PC-9 (cell line): Measurements from ENCODE around the gene WASF1. TPM values are rescaled to one million over a fixed set of nuclear protein-coding genes. Genes with fewer than 3 reads are reported as not detected.

Experiments
- BruUV-seq: library from RNA; stranded (reverse); fragments of 400-500 nt; replicated peaks from 2 replicates; lab custom pipeline; 2021; lab: Mats Ljungman, UMichigan
- CTCF ChIA-PET: fragments of 300-600 bp; sonication (Branson Sonifier 250); formaldehyde crosslinking; loops from one replicate; lab custom pipeline; 2022; ENCODE audit warnings: antibody characterized with exemption; lab: Charles Lee
- POLR2A ChIA-PET: fragments of 300-600 bp; sonication (Branson Sonifier 250); formaldehyde crosslinking; loops from one replicate; lab custom pipeline; 2022; ENCODE audit warnings: antibody characterized with exemption; ENCODE audit not compliant: unreplicated experiment; lab: Charles Lee
- DNase-seq, 2 experiments: peaks; one replicate each; pipeline versions ENCODE4 v3.0.0 to v3.0.0-alpha.2; 2015 to 2022; ENCODE audit warnings: mixed read lengths in 1 of 2
- H2AFZ ChIP-seq: fragments of 200-600 bp; sonication (generic); 2 replicates; pipeline ENCODE4 v1.8.1; 2017; ENCODE audit warnings: antibody characterized with exemption
- H3F3A ChIP-seq: fragments of 200-600 bp; sonication (generic); 2 replicates; pipeline ENCODE4 v1.8.1; 2017; ENCODE audit warnings: antibody characterized with exemption, mild to moderate bottlenecking, low read depth; ENCODE audit not compliant: insufficient read depth
- H3K27ac ChIP-seq: fragments of 200-600 bp; sonication (generic); 2 replicates; pipeline ENCODE4 v1.6.1; 2016; ENCODE audit warnings: mixed run types
- H3K27me3 ChIP-seq: fragments of 200-600 bp; sonication (generic); 2 replicates; pipeline ENCODE4 v1.6.1; 2016; ENCODE audit warnings: low read depth, mixed run types; ENCODE audit not compliant: insufficient read depth
- H3K36me3 ChIP-seq: fragments of 200-600 bp; sonication (generic); 2 replicates; pipeline ENCODE4 v1.6.1; 2016; ENCODE audit warnings: low read depth, mixed run types
- H3K4me1 ChIP-seq: fragments of 200-600 bp; sonication (generic); replicated peaks from 2 replicates; pipeline ENCODE4 v1.6.1; 2016; ENCODE audit warnings: mixed run types; ENCODE audit not compliant: insufficient read depth
- H3K4me2 ChIP-seq: fragments of 200-600 bp; sonication (generic); 2 replicates; pipeline ENCODE4 v1.6.1; 2017; ENCODE audit warnings: mixed run types
- H3K4me3 ChIP-seq: fragments of 200-600 bp; sonication (generic); 2 replicates; pipeline ENCODE4 v1.6.1; 2016; ENCODE audit warnings: mixed run types
- H3K79me2 ChIP-seq: fragments of 200-600 bp; sonication (generic); 2 replicates; pipeline ENCODE4 v1.6.1; 2017; ENCODE audit warnings: low read depth, mixed run types
- H3K9me2 ChIP-seq: fragments of 200-600 bp; sonication (generic); 2 replicates; pipeline ENCODE4 v1.8.1; 2017; ENCODE audit warnings: mild to moderate bottlenecking; ENCODE audit not compliant: insufficient read depth
- H3K9me3 ChIP-seq: fragments of 200-600 bp; sonication (generic); 2 replicates; pipeline ENCODE4 v1.8.1; 2016; ENCODE audit warnings: low read depth; ENCODE audit not compliant: insufficient read depth
- H4K20me1 ChIP-seq: fragments of 200-600 bp; sonication (generic); 2 replicates; pipeline ENCODE4 v1.8.1; 2017; ENCODE audit not compliant: insufficient read depth
- EZH2 ChIP-seq: fragments of 200-600 bp; sonication (generic); IDR thresholded peaks from 2 replicates; pipeline ENCODE4 v1.8.0; 2017; ENCODE audit warnings: antibody characterized with exemption, low read depth
- intact Hi-C: fragments of 100-400 bp; cut with micrococcal nuclease; formaldehyde crosslinking; loops from one replicate; pipeline ENCODE4 v1.10.0; 2022; ENCODE audit not compliant: unreplicated experiment
- total RNA-seq: library from RNA; stranded (reverse); gene quantifications from 2 replicates; pipeline ENCODE4 v1.2.3, GENCODE V29; 2021
- TF ChIP-seq, protein P1 (sequence below): fragments of 200-600 bp; sonication (generic); conservative IDR thresholded peaks from 2 replicates; pipeline ENCODE4 v1.6.1; 2017; ENCODE audit warnings: mixed run types, antibody characterized with exemption, mild to moderate bottlenecking, moderate library complexity

WASF1 gene
- total RNA-seq, 1 experiment from 2014 or later, result 17.0 TPM

DNA sequence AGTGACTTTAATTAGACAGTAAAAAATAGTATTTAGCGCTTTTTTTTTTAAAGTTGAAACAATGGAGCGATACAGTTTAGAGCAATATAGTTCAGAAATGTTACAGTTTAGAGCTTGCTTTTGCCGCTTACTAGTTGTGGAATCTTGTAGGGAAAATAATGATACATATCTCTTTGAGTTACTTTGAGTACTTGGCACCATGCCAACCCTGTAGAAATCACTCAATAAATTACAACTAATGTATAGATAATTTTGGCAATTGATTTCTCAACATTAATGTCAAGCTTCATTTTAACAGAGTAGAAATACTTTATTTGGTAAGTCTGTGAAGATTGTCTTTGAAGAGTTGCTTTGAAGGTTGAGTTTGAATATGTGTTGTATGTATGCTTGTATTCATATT, 28.2 kb upstream of the WASF1 start:
- no peaks in the 10 kb centered on the region for H3K9me3 ChIP-seq
- ChIA-PET CTCF (interaction anchor here (0.6 kb wide), 1 partner anchor 9 kb away, joined by 3 read pairs; no protein-coding TSS in a partner anchor), POLR2A (interaction anchor here (0.6 to 0.7 kb wide), 3 partner anchors 12 to 781 kb away, joined by 3 to 11 read pairs (median 5); no protein-coding TSS in a partner anchor)
- no peak for TF ChIP-seq EZH2
- TF ChIP-seq, protein P1, sequence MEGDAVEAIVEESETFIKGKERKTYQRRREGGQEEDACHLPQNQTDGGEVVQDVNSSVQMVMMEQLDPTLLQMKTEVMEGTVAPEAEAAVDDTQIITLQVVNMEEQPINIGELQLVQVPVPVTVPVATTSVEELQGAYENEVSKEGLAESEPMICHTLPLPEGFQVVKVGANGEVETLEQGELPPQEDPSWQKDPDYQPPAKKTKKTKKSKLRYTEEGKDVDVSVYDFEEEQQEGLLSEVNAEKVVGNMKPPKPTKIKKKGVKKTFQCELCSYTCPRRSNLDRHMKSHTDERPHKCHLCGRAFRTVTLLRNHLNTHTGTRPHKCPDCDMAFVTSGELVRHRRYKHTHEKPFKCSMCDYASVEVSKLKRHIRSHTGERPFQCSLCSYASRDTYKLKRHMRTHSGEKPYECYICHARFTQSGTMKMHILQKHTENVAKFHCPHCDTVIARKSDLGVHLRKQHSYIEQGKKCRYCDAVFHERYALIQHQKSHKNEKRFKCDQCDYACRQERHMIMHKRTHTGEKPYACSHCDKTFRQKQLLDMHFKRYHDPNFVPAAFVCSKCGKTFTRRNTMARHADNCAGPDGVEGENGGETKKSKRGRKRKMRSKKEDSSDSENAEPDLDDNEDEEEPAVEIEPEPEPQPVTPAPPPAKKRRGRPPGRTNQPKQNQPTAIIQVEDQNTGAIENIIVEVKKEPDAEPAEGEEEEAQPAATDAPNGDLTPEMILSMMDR, result no peak
- no peak overlapping the region for H3K4me2 ChIP-seq
- no peak overlapping the region for H3K4me3 ChIP-seq
- BruUV-seq, result no TSS peak
- peaks cover 7% of the 10 kb centered on the region; the same call in 1 of the 2 replicates for H4K20me1 ChIP-seq
- H3K9me2 ChIP-seq, result no peaks in the 10 kb centered on the region
- intact Hi-C loops, result no loop called here
- no peaks in the 10 kb centered on the region for H3F3A ChIP-seq
- no peaks in the 10 kb centered on the region for H3K27me3 ChIP-seq
- no peaks in the 10 kb centered on the region for H3K79me2 ChIP-seq
- no peaks in the 10 kb centered on the region for H3K4me1 ChIP-seq
- H3K27ac ChIP-seq, result no peak overlapping the region
- H2AFZ ChIP-seq, result no peak overlapping the region
- DNase-seq, result no peak
- H3K36me3 ChIP-seq, result peaks cover 26% of the 10 kb centered on the region

GRCh38 chr6:110201151-110201884, 21.8 kb upstream of the WASF1 start:
- no peak overlapping the region for H3K4me2 ChIP-seq
- DNase-seq, result no peak
- H4K20me1 ChIP-seq, result peaks cover 8% of the 10 kb centered on the region
- 0 out of 2 replicates have a peak, but pooled peaks cover 3% of the 10 kb centered on the region for H3K36me3 ChIP-seq
- H3K4me1 ChIP-seq, result no peaks in the 10 kb centered on the region
- intact Hi-C loops, result no loop called here
- no peak overlapping the region for H2AFZ ChIP-seq
- CTCF ChIA-PET, result no interaction called here
- no peaks in the 10 kb centered on the region for H3K9me3 ChIP-seq
- POLR2A ChIA-PET, result no interaction called here
- no peaks in the 10 kb centered on the region for H3K9me2 ChIP-seq
- H3K27me3 ChIP-seq, result no peaks in the 10 kb centered on the region
- no peak overlapping the region for H3K27ac ChIP-seq
- no peak overlapping the region for H3K4me3 ChIP-seq
- H3K79me2 ChIP-seq, result peaks cover 19% of the 10 kb centered on the region
- TF ChIP-seq EZH2, result no peak
- TF ChIP-seq, protein P1, result no peak
- no TSS peak for BruUV-seq
- H3F3A ChIP-seq, result no peaks in the 10 kb centered on the region

- Histone ChIP-seq H3K9me2 (no peaks in the 10 kb centered on the region), H3K79me2 (peaks cover 24% of the 10 kb centered on the region), H4K20me1 (peaks cover 5% of the 10 kb centered on the region), H3F3A (no peaks in the 10 kb centered on the region), H3K4me3 (no peak overlapping the region), H2AFZ (no peak overlapping the region), H3K27me3 (no peaks in the 10 kb centered on the region), H3K4me1 (no peaks in the 10 kb centered on the region), H3K4me2 (no peak overlapping the region), H3K9me3 (no peaks in the 10 kb centered on the region), H3K27ac (no peak overlapping the region), H3K36me3 (peaks cover 6% of the 10 kb centered on the region)
- intact Hi-C loops, result no loop called here
- CTCF ChIA-PET, result no interaction called here
- TF ChIP-seq EZH2, result no peak
- TF ChIP-seq, protein P1, result no peak
- no peak for DNase-seq
- no TSS peak for BruUV-seq
- POLR2A ChIA-PET, result no interaction called here
Measured at GRCh38 chr6:110198561-110198960, 19.1 kb upstream of the WASF1 start.
